ENCODE measurements around the gene STYXL2. TPM values are rescaled to one million over a fixed set of nuclear protein-coding genes. Genes with fewer than 3 reads are reported as not detected.

The STYXL2 gene
- total and polyA plus RNA-seq, 9 of the 15 experiments (the other 6 are each of a cell fraction or from before 2014, with no cell fraction given), result not detected

DNA sequence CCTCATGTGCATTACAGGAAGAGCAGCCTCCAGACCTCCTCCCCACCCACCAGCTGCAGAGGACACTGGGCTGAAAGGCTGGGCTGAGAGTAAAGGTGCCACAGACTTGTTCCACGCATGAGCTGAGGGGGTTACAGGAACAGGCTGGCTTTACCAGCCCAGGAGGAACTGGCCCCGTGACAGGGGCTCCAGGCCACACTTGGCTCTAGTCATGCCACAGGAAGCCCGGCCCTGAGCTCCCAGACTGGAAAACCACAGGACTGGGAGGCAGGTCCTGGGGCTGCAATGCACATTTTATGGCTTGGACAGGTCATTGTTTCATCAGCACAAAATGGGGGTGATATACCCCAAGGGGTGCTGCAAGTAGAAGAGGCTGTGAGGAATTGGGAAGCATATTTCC lies 39.3 kb upstream of the STYXL2 start:
- FAIRE-seq (no peak), DNase-seq (ENCODE audit: extremely low read depth in 1 of 4, low spot score in 3 of 4) (no peak), ATAC-seq (no peak)
- Histone ChIP-seq H3K36me3 (ENCODE audit: control insufficient read depth, insufficient read depth, low read length) (no peaks in the 10 kb centered on the region), H3K79me2 (ENCODE audit: control insufficient read depth, insufficient read depth, low read length) (no peaks in the 10 kb centered on the region), H3K27ac (ENCODE audit: extremely low read depth, low read depth, low read length) (no peak overlapping the region), H3K4me3 (no peak overlapping the region), H2AFZ (ENCODE audit: low read depth, low read length) (no peak overlapping the region), H3K9me3 (replicated peaks; ENCODE audit: control insufficient read depth, insufficient read depth, low read depth, low read length) (no peaks in the 10 kb centered on the region), H3K4me1 (replicated peaks in 1 of 2; ENCODE audit: control insufficient read depth in 2 of 2, insufficient read depth in 2 of 2, low read length in 2 of 2) (peaks cover 0 to 10% of the 10 kb centered on the region in 2 experiments; a peak in 3 of 5 replicates), H3K9me1 (ENCODE audit: control insufficient read depth, insufficient read depth, low read length) (no peaks in the 10 kb centered on the region), H3K4me2 (ENCODE audit: insufficient read depth, low read length) (no peak overlapping the region), H4K20me1 (replicated peaks; ENCODE audit: control insufficient read depth, insufficient read depth, low read length) (no peaks in the 10 kb centered on the region), H3K9ac (ENCODE audit: insufficient read depth in 1 of 2, low read depth in 2 of 2, low read length in 2 of 2) (no peak overlapping the region), H3K27me3 (ENCODE audit: control insufficient read depth in 2 of 2, insufficient read depth in 2 of 2, low read length in 2 of 2) (peaks cover 10 to 53% of the 10 kb centered on the region in 2 experiments; a peak in 4 of 5 replicates)
- 0% methylated on average over 3 of the region's 3 CpGs for WGBS (ENCODE audit: insufficient coverage, low coverage, missing lambda C conversion rate)
- no TSS peak for BruUV-seq (replicated peaks)
- intact Hi-C loops (cut with micrococcal nuclease), result no loop called here
- in situ Hi-C loops (cut with MboI), result no loop called here
- ChIA-PET POLR2A (interaction anchor here (0.8 kb wide), 1 partner anchor 19 kb away, joined by 3 read pairs; no protein-coding TSS in a partner anchor), CTCF (ENCODE audit: low intra/inter-chr PET ratio) (interaction anchor here (0.6 kb wide), 1 partner anchor 27 kb away, joined by 3 read pairs; no protein-coding TSS in a partner anchor)
- TF ChIP-seq, protein P1, sequence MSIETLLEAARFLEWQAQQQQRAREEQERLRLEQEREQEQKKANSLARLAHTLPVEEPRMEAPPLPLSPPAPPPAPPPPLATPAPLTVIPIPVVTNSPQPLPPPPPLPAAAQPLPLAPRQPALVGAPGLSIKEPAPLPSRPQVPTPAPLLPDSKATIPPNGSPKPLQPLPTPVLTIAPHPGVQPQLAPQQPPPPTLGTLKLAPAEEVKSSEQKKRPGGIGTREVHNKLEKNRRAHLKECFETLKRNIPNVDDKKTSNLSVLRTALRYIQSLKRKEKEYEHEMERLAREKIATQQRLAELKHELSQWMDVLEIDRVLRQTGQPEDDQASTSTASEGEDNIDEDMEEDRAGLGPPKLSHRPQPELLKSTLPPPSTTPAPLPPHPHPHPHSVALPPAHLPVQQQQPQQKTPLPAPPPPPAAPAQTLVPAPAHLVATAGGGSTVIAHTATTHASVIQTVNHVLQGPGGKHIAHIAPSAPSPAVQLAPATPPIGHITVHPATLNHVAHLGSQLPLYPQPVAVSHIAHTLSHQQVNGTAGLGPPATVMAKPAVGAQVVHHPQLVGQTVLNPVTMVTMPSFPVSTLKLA (conservative IDR thresholded peaks at IDR 0.05), result no peak
- TF ChIP-seq CCNT2 (IDR thresholded peaks at IDR 0.05; ENCODE audit: borderline replicate concordance, extremely low read depth, insufficient read length, low read depth, low read length), result no peak
- TF ChIP-seq ZBED1 (IDR thresholded peaks at IDR 0.05), result no peak
- no peak for TF ChIP-seq PRMT5 (CRISPR knock-in tag; IDR thresholded peaks at IDR 0.05)
- no peak for TF ChIP-seq CBX2 (IDR thresholded peaks at IDR 0.05; ENCODE audit: insufficient read depth, low read length, poor library complexity, severe bottlenecking)
- TF ChIP-seq MBD2 (IDR thresholded peaks at IDR 0.05; ENCODE audit: borderline replicate concordance, low read depth), result no peak
- TF ChIP-seq PHF21A (IDR thresholded peaks at IDR 0.05; ENCODE audit: borderline replicate concordance, low read depth), result no peak
- TF ChIP-seq MEF2D (tag; conservative IDR thresholded peaks at IDR 0.05; ENCODE audit: low read depth), result no peak
- no peak for TF ChIP-seq PHB (CRISPR knock-in tag; IDR thresholded peaks at IDR 0.05)
- no peak for TF ChIP-seq POLR2H (tag; IDR thresholded peaks at IDR 0.05; ENCODE audit: low read depth)
- TF ChIP-seq LCOR (CRISPR knock-in tag; IDR thresholded peaks at IDR 0.05), result no peak
- TF ChIP-seq HDAC3 (IDR thresholded peaks at IDR 0.05; ENCODE audit: borderline replicate concordance, partially characterized antibody), result no peak
